AG08395 (cell line): ENCODE data around the gene LMO7.
"Not testable (repeated sequence)": the region's sequence is repeated elsewhere in the genome, so short reads cannot be mapped to it uniquely, and the experiment has no call there.

Experiments used
- DNase-seq: peaks from one replicate; pipeline ENCODE4 v3.0.0; 2012; ENCODE audit warnings: mixed read lengths, low spot score

LMO7 gene

DNA sequence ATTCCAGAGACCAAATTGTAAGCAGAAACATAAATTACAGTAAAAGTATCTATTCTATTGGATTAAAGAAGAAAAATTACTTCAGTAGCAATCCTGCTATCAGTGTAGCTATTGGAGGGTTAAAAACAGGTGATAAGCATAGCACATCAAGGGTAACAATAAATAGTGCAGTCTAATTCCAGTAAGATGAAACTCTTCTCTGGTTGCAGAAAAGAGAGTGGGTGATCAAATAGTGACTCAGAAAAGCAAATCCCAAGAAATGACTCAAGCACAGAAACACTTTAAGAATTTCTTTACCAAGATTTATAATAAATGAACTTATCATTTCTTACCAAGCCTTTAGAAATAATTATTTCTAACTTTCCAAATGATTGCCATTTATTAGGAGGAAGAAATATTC is 135.7 kb downstream of the LMO7 start:
- peak; percentile 66 for DNase-seq

DNA sequence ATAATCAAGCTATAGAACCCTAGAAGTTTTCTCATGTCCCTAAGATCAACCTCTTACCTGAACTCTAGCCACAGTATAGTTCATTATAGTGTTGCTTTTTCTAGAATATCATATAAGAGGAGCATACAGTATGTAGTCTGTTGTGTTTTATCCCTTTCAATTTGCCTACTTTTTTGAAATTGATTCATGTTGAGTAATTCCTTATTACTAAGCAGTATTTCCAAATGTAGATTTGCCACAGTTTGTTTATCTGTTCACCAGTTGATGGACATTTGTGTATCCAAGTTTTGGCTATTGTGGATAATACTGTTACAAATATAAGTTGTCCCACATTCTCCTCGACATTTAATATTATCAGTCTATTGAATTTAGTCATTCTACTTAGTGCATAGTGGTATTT is 138.0 kb downstream of the LMO7 start:
- DNase-seq = no peak

DNA sequence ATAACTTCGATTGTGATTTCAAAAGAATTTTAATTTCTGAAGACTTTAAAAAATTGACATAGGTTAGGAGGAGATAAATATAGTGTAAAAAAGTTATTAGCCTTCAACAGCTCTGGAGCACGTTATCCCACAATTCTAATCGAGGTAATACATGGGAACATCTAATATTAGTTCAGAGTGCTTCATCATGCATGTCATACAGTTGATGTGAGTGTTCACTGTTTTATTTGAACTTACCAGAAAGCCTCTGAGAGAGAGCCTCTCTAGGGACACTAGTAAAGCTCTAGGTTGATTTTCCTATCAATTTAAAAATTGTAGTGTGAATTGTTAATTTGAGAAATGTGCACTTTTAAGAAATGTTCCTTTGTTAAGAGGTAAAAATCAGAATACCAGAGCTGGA is 140.4 kb downstream of the LMO7 start:
- DNase-seq = no peak

DNA sequence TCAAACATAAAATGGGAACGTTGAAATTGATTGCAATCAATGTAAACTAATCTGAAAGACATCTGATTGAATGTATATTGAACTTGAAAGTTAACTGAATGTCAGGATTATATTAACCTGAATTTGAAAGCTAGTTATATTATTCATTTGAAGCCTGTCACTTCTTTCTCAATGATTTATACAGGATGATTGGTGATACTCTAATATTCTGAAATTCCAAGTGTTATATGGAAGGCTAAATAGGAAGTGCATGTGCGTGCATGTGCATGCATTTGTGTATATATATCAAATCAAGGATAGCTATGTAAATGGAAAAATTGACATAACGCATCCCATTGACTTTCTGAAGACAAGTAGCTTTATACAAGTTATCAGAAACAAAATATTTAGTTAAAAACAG is 143.3 kb downstream of the LMO7 start:
- DNase-seq = no peak

DNA sequence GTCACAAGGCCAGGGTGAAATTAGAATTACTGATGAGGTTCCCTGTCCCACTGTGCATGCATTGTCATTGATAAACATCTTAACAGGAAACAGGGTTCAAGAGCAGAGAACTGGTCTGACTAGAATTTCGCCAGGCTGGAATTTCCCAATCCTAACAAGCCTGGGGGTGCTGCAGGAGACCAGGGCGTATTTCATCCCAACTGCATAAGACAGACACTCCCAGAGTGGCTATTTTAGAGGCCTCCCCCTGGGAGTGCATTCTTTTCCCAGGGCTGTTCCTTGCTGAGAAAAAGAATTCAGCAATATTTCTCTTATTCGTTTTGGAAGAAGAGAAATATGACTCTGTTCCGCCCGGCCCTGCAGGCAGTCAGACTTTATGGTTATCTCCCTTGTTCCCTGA is 144.0 kb downstream of the LMO7 start:
- DNase-seq = not testable (repeated sequence)

DNA sequence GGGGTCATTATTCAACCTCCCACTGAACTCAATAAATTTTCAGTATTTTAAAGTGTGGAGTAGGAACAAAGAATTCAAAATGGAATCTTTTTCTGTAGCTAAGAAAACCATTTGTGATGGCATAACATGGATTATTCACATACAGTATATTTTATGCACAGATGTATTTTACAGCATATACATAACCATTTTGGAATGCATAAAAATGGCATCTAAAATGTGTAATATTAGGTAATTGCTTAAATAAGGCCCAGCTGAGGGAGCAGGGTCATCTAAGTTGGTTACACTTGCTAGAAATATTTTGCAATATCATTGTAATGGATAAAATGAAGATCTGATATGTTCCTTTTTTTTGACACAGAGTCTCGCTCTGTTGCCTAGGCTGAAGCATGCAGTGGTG is 146.9 kb downstream of the LMO7 start:
- DNase-seq = no peak

DNA sequence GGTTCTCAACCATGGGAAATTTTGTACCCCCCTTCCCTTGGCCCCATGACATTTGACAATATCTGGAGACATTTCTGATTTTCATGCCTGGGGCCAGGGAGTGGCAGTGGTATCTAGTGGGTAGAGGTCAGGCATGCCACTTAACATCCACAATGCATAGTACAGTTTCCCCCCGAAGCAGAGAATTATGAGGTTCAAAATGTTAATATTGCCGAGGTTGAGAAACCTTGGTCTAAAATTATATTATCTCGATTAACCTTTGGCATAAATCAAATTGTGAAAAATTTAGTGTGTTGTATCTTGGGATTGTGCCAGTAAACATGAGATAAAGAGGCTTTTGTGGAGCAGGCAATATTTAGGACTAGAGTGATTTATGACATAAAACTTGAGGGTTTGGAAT is 147.9 kb downstream of the LMO7 start:
- no peak for DNase-seq

DNA sequence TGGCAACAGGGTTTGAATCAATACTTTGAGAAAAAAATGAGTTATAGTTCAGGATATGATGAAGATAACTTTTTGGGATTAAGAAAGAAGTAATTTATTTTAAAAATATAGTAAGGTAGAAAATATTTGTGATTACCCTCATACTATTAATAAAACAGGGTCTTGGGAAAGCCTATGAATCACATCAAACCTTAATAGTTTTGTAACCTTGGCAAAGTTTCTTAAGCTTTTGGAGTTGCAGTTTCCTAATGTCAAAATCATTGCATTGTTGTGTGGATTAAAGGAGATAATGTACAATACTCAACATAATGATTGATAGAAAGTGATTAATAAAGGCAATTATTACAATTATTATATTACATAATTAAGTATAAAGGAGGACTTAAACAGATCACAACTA is 149.0 kb downstream of the LMO7 start:
- no peak for DNase-seq

DNA sequence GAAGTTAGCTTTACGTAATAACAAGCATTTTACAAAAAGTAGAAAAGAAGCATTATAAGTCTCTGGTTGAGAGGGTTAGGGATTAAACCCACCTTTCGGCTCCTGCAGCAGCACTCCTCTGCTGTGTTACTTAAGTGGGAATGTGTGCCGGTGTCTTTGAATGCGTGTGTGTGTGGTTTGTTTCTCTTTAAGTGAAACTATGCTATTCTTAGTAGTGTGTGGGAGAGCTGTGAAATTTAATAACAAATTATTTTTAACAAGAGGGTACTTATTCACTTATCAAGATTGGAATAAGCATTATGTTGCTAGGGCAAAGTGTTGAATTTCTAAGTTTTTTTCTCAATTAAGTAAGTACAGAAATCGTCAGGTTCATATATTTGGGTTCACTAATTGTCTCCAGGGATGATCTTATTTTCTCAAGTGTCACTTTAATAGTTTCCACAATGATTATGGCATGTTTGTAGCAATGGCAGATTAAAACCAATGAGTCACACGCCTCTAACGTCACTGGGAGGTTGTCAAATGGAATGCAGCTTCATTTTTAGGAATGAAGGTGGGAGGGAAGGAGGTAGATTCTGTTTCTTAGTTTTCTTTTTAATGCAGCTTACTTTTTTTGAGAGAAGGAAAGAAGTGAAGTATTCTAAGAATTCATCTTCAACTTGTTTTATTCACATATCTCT is 151.3 kb downstream of the LMO7 start:
- DNase-seq = peak; percentile 40

DNA sequence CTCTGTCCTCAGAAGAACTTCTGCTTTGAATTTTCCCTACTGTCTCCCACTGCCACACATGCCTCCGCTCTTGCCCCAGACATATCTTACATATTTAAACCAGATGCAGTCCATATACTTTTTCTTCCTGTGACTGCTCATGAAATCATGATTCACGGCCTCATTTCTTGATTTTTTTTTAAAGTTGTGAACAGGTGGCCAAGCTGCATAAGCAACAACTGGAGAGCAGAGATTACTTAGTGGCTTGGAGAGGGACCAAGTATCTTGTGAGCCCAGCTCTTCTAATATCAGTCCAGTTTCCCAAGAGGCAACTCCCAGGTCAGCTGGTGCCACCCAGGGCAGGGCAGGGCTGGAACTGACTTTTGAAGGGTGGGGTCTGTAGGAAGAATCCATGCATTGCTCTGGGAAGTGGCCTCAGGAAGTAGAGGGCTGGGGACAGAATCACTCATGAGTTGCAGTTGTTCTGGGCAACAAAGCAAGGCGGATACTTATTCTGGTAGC is 152.4 kb downstream of the LMO7 start:
- DNase-seq = peak; percentile 47

DNA sequence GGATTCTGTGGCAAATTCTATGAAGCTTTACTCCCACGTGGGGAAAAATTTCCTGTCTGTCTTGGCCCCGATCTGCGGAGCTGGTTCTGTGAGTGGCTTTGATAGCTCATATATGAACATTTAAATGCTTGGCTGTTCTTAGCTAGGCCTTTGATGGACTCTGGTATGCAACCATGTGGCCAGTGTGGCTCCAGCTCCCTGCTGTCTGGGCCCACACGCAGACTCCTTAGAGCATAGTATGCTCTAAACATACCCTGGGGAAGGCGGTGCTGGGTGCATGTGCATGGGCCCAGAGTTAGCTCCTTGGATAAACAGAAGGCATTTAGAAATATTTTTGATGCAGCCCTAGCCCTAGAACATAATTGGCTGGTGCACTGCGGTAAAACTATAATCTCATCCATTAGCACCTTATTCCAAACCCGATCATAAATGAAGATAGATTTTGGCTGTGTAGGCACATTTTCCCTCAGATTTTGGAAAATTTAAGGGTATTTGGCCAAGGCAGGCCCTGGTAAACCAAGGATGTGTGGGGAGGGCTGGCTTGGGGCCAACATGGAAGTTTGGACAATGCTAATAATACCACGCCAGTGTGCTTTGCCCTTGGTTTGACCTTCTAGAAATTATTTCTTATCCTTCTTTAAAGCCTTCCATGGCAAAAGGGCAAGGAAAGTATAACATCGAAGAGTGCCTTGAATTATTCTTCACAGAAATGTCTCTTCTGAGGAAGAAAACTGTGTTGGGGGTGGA is 153.5 kb downstream of the LMO7 start:
- DNase-seq = no peak

DNA sequence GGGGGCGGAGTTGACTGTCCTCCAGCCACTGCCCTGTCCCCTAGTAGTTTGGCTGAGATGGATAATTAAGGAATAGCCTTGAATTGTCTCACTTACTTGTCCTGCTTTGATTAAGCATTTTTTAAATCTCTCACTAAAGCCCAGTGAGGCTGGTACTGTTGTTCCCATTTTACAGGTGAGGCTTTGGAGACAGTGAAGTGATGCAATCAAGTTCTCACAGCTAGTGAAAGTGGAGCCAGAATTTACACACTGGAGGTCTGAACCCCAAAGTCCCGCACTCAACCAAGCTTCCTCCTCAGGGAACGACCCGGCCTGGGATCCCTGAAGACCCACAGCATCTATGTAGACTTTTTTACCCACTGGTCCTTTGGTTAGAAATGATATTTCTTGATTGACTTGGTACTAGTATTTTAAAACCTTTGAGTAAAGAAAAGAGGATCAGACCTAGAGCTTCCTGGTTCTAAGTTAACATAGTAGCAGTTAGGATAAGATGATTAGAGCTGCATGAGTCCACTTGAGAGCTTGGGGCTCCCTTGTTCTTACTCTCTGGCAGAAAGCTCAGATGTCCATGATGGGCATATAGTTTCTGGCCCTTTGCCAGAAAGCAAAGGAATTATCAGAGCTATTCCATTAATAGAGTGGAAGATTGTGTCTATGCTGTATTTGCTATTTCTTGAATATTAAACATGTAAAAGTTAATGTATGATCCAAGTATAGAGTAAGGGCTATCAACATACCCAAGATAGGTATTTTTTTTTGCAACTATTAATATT is 154.3 kb downstream of the LMO7 start:
- DNase-seq = no peak

DNA sequence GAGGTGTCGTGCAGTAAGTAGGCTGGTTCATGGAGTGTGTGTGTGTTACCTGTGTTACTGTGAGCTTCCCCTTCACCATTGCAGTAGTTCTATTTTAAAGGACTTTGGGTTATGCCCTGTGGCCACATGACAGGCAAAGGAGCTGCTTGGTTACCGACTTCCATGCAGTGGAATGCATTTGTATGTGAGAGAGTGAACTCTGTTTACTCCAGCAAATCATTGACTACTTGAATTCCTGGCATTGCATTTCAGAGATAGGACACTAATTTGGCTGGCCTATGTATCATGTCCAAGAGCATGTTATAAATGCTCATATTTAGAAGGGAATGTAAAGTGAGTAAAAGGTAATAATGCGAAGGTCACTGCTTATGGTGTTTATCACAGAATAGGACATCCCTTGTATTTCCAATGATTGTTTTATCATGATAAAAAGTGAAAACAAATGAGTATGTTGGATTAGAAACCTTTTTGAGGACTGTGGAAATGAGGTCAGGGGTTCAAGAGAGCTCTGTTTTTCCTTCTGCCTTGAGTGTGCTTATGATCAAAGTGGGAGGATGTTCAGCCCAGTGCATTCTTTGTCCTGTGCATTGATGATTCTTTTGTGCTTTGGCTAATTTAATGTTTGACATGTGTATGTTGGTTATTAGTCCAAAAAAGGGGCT is 156.5 kb downstream of the LMO7 start:
- no peak for DNase-seq

DNA sequence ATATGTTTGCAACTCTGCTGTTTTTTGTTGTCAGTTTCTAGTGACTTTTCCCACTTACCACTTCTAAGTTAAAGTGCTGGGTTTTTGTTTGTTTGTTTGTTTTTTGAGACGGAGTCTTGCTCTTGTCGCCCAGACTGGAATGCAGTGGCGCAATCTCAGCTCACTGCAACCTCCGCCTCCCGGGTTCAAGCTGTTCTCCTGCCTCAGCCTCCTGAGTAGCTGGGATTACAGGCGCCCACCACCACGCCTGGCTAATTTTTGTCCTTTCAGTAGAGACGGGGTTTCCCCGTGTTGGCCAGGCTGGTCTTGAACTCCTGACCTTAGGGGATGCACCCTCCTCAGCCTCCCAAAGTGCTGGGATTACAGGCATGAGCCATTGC is 157.0 kb downstream of the LMO7 start:
- not testable (repeated sequence) for DNase-seq

DNA sequence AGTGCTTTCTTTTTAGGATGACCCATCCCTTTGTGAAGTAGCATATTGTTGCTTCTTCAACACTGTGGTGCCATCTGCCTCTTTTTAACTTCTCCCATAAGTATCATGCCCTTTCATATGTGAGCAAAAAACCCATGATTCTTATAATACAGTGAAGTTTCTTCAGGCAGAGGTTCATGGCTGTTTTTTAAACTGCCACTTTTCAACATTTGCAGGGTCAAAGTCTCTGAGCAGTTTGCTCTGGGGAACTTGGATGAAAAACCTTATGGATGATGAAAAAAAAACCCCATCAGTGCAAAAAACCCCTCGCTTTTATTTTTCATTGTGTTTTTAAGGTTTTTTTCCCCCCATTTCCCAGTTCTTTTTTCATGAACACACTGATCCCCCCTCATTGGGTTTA is 158.5 kb downstream of the LMO7 start:
- no peak for DNase-seq

DNA sequence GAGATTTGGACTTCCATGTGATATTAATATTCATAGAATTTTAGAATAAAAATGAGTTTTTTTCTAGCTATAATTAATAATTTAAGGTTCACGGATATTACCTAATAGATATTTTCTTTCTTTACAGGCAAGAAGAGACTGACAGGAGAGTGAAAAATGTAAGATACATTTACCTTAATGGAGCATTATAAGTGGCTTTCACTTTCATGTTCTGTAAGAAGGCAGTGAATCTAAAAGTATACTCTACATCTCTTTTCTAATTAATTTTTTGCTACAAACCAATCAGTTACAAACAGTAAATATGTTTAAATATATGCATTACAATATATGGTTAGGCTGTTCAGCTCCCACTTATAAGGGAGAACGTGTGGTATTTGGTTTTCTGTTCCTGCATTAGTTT is 159.1 kb downstream of the LMO7 start:
- no peak for DNase-seq

DNA sequence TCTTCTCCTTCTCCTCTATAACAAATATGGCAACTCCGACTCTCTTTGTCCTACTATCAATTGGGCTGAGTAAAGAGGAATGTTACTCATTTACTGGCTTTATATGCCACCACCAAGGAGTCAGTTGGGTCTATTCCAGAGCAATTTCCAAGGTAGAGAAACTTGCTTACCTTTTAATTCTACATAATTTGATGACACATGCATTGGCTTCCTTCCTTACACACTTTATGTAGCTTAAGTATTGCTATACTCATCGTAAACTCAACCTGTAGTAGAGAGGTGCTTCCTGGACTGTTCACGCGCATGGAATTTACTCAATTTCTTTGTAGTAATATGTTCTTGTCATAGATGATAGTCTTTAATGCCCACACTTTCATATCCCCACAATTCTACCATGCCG is 160.7 kb downstream of the LMO7 start:
- no peak for DNase-seq

DNA sequence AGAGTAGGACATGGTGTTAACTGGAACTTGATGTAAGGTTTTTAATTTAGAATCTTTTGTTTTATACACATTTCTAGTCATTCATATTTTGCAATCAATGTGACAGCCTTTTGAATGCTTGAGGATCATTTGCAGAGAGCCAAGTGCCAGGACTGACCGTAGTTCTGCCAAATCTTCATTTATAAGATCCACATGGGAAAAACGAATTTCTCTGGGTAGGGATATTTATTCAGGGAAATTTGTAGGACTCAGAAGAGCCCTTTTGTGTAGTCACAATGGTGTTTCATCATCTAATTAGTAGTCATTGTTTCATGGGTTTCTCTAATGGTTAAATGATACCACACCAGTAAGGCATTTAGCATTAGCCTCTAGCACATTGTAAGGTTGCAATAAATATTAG is 161.1 kb downstream of the LMO7 start:
- DNase-seq = no peak

DNA sequence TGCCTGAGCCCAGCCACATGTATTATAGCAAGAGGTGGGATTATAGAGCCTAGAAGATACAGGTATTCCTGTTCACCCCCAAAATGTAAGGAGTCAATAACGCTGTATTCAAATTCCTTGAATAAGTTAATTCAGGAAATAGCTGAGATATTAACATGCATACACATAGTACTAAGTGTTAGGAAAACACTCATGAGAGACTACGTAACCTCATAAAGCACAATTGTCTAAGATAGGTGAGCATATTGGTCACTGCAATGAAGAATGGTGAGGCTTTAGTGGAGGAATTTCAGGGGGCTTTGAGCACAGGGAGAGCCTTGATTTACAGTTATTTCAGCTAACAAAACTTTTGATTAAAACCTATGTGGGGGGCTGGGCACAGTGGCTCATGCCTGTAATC is 161.6 kb downstream of the LMO7 start:
- DNase-seq = no peak

DNA sequence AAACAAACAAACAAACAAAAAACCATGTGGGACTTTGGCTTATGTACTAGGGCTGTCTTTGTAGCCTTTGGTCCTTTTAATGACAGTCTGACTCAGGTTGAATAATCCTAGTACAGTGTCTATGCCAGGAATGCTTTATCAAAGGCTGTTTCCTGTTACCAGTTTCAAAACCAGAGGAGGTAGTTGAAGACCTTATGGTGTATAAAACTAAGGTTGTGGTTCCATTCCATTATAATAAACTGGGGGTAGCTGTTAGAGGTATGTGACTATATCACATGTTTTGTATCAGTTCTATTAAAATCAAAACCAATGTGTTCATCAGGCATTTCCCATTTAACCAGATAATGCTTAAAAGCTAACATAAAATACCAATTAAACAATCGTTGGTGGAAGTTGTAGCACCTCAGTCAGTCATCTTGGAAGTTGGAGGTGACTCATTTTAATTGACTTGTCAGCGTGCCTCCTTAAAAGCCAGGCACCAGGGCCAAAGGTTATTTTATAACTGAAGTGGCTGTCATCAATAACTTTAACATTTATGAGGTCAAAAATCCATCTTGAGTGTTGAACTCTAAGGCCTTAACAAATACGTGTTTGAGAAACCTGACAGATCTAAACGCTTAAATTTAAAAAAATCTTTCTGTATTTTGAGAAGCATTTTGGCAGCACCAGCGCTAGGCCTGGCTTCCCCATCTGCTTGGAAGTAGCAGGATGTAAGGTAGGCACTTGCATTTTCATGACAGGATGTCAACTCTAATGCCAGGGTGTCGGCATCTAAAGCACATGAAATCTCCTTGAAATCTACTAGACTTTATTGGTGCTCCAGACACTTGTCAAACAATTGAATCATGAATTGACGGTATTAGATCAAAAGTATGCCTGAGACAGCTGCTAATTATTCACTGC is 162.5 kb downstream of the LMO7 start:
- DNase-seq = peak; percentile 58

DNA sequence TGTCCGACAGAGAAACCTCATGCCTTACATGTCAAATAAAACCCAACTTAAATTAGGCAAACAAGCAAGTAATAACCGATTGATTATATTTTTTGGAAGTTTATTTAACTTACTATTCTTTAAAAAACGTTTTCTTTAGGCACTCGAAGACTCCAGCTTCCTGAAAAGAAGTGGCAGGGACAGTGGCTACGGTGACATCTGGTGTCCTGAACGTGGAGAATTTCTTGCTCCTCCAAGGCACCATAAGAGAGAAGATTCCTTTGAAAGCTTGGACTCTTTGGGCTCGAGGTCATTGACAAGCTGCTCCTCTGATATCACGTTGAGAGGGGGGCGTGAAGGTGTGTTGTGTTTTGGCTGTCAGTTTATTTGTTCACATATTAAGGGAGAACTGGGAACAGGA is 164.4 kb downstream of the LMO7 start:
- DNase-seq = no peak
